ENCODE data around the gene DYNLRB1.

Gene DYNLRB1

GRCh38 chr20:34532320-34532719, 16.1 kb downstream of the DYNLRB1 start:
- DNase-seq (ENCODE audit: extremely low read depth in 1 of 2, low read depth in 1 of 2): no peak

DNA sequence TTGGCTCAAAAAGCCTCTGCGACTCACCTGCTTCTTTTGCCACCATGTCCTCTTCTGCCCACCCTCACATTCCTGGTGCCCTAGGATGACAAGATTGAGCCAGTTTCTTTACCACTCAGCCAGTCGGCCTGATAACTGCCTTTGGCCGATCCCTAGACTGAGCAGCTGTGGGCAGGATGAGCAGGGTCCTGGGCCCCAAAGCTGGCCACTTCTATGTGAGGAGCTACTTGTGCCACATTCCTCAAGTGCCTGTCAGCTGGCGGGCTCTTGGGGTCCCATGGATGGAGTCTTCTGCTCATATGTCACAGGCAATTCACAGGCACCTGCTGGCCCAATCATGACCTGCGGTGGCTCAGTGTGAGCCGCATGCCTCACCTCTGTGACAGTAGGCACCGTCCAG, 16.5 kb downstream of the DYNLRB1 start:
- DNase-seq (ENCODE audit: extremely low read depth in 1 of 2, low read depth in 1 of 2): no peak

- no peak for DNase-seq (ENCODE audit: extremely low read depth in 1 of 2, low read depth in 1 of 2)
These were observed 18.4 kb downstream of the DYNLRB1 start for GRCh38 chr20:34534391-34535165.

GRCh38 chr20:34535301-34535840, 19.1 kb downstream of the DYNLRB1 start:
- no peak for DNase-seq (ENCODE audit: extremely low read depth in 1 of 2, low read depth in 1 of 2)

DNA sequence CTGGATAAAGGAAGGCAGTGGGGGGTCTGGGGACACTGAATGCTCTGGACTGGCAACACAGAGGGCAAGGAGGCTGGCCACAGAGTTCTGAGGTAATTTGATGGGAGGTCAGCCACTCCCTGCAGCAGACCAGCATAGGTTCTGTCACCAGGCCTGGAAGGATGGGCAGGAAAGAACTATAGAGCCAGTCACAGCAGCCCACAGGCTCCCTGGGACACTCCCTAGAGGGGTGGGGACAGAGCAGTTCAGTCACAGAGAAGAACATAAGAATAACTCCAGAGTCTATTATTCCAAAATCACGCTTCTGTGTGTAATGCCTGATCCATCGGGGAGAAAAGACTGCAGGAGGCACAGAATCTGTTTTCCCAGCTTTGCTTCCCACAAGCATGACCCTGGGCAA, 19.6 kb downstream of the DYNLRB1 start:
- DNase-seq (ENCODE audit: extremely low read depth in 1 of 2, low read depth in 1 of 2): no peak

DNA sequence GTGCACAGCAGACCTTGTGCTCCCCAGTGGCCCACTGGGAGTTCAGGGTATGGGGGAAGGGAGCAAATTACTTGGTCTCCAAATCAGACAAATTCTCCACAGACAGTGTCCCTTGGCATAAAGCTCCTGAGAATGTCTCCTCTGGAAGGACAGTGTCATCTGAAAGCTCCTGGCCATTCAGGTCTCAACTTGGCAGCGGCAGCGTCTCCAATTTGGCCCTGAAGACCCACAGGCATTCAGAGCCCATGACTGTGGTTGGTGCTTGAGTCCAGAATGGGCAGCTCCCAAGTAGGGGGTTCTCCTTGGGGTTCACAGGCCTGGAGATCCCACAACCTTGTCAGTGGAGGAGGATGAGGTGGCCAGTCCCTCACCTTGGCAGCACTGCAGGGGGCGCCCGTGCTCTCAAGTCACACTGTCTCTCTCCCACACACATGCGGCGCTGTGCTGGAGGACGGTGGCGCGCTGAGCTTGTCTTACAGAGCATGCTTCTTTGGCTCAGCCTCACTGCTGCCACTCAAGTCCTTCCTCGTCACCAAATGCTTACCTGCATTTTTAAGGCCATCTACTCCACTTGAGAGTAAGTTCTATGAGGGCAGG, 20.7 kb downstream of the DYNLRB1 start:
- DNase-seq (ENCODE audit: extremely low read depth in 1 of 2, low read depth in 1 of 2): no peak

- DNase-seq (ENCODE audit: extremely low read depth in 1 of 2, low read depth in 1 of 2): no peak
These were observed 21.4 kb downstream of the DYNLRB1 start for GRCh38 chr20:34537651-34538050.

- no peak for DNase-seq (ENCODE audit: extremely low read depth in 1 of 2, low read depth in 1 of 2)
These were observed 22.5 kb downstream of the DYNLRB1 start for GRCh38 chr20:34538671-34539123.

- DNase-seq (ENCODE audit: extremely low read depth in 1 of 2, low read depth in 1 of 2): no peak
These were observed 23.5 kb downstream of the DYNLRB1 start for GRCh38 chr20:34539756-34540155.

- no peak for DNase-seq (ENCODE audit: extremely low read depth in 1 of 2, low read depth in 1 of 2)
These were observed 24.5 kb downstream of the DYNLRB1 start for GRCh38 chr20:34540596-34541263.

GRCh38 chr20:34541264-34541901, 25.2 kb downstream of the DYNLRB1 start:
- DNase-seq (ENCODE audit: extremely low read depth in 1 of 2, low read depth in 1 of 2): no peak

DNA sequence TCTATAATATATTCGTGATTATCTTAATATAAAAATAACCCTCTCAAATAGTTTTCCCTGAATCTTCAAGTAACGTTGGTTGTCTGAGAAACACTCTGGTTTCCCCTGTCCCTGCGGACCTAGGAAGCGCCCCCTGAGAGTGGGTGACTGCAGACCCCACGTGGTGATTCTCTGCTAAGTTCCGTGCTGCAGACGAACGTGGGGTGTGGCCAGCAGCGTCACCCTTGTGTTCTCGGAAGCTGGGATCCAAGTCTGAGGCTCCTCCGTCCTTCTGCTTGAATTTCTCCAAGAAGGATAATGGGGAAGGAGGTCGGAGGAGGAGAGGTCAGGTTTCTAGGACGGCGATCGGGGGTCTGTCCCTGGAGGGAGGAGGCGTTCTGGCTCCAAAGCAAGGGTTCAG, 25.7 kb downstream of the DYNLRB1 start:
- no peak for DNase-seq (ENCODE audit: extremely low read depth in 1 of 2, low read depth in 1 of 2)

- no peak for DNase-seq (ENCODE audit: extremely low read depth in 1 of 2, low read depth in 1 of 2)
These were observed 26.2 kb downstream of the DYNLRB1 start for GRCh38 chr20:34542439-34542838.

GRCh38 chr20:34543463-34544056, 27.3 kb downstream of the DYNLRB1 start:
- DNase-seq (ENCODE audit: extremely low read depth in 1 of 2, low read depth in 1 of 2): no peak

DNA sequence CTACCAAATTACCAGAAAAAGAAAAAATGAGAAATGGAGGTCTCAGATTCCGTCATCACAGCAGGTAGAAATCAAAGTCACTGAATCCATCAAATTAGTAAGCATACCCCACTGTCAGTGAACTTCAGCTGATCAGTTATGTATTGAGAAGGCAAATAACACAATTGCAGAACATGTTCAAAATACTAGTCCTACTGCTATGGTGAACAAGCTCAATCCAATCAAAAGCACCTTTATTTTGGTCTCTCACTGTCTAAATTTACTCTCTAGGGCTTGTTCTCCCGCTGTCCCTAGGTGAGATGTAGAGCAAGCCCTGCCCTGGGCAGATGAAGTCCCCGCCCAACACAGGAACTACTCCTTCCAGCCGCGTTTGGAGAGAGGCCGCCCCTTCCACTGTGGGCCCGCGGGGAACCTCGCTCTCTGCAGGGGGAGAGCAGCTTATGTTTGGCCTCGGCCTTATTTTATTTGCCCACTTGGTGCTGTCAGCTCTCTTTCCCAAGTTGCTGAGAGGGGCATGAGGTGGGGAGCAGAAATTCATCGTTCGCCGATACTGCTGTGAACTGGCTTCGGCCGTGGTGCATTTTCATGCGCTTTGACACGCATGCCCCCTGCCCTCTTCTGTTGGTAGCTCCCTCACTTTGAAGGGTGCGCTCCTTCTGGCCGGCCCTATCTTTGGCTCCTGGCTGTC, 28.0 kb downstream of the DYNLRB1 start:
- no peak for DNase-seq (ENCODE audit: extremely low read depth in 1 of 2, low read depth in 1 of 2)

DNA sequence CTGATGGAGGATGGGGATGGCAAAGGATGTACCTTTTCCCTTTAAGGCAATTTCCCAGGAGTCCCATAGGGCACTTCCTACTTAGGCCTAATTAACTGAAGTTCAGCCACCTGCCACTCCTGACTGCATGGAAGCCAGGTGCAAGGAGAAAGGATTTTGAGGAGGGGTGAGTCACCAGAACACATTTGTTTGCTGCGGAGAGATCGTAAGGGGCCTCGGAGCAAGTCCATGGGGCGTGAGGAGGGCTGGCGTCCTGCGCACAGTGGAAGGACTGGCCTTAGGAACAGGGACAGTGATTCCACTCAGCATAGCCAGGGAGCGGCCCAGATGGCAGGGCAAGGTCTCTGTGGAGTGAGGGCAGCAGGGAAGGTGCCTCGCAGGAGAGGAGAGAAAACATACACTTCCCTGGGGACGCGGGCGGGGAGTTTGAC, 30.5 kb downstream of the DYNLRB1 start:
- DNase-seq (ENCODE audit: extremely low read depth in 1 of 2, low read depth in 1 of 2): no peak

- no peak for DNase-seq (ENCODE audit: extremely low read depth in 1 of 2, low read depth in 1 of 2)
These were observed 31.8 kb downstream of the DYNLRB1 start for GRCh38 chr20:34547844-34548613.

GRCh38 chr20:34549291-34549928, 33.2 kb downstream of the DYNLRB1 start:
- no peak for DNase-seq (ENCODE audit: extremely low read depth in 1 of 2, low read depth in 1 of 2)

GRCh38 chr20:34549929-34550305, 33.7 kb downstream of the DYNLRB1 start:
- no peak for DNase-seq (ENCODE audit: extremely low read depth in 1 of 2, low read depth in 1 of 2)
